Lung (tissue), 12 donors: Measurements from ENCODE around the gene KCTD10. TPM values are rescaled to one million over a fixed set of nuclear protein-coding genes. Genes with fewer than 3 reads are reported as not detected.

Experiments
- ATAC-seq: fragments of 200-7000 bp; cut with Tn5 transposase; one replicate; pipeline ENCODE4 v1.9.1; 2020; ENCODE audit warnings: moderate number of reproducible peaks; ENCODE audit not compliant: insufficient read depth, low FRiP score
- DNase-seq, 3 donors: peaks; one replicate each; pipeline ENCODE4 v3.0.0-alpha.2; 2013 to 2017
- H3K27ac ChIP-seq, 2 donors: one replicate each; pipeline ENCODE4 v1.5.1; 2013; ENCODE audit warnings: mild to moderate bottlenecking in 2 of 2, moderate library complexity in 2 of 2, control low read depth in 1 of 2, inconsistent platforms in 1 of 2, low read depth in 1 of 2, low read length in 1 of 2
- H3K27me3 ChIP-seq, 3 donors: one replicate each; pipeline ENCODE4 v1.5.1; 2013; ENCODE audit warnings: low read length in 2 of 3; ENCODE audit not compliant: control insufficient read depth in 3 of 3, insufficient read depth in 3 of 3
- H3K36me3 ChIP-seq, 4 donors: one replicate each; pipeline ENCODE4 v1.5.1; 2013; ENCODE audit warnings: low read length in 4 of 4, mild to moderate bottlenecking in 1 of 4, moderate library complexity in 1 of 4; ENCODE audit not compliant: control insufficient read depth in 4 of 4, insufficient read depth in 4 of 4
- H3K4me1 ChIP-seq, 5 donors: one replicate each; pipeline ENCODE4 v1.5.1; 2013; ENCODE audit warnings: low read length in 5 of 5, mild to moderate bottlenecking in 2 of 5, moderate library complexity in 1 of 5; ENCODE audit not compliant: control insufficient read depth in 5 of 5, insufficient read depth in 5 of 5
- H3K4me3 ChIP-seq: one replicate; pipeline ENCODE4 v1.5.1; 2013; ENCODE audit warnings: mild to moderate bottlenecking, control low read depth, moderate library complexity
- H3K9ac ChIP-seq, 2 donors: one replicate each; pipeline ENCODE4 v1.5.1; 2013; ENCODE audit warnings: low read length in 2 of 2, control low read depth in 1 of 2; ENCODE audit not compliant: insufficient read depth in 1 of 2
- H3K9me3 ChIP-seq, 4 donors: one replicate each; pipeline ENCODE4 v1.5.1; 2013; ENCODE audit warnings: low read length in 3 of 4, mild to moderate bottlenecking in 1 of 4, moderate library complexity in 1 of 4; ENCODE audit not compliant: control insufficient read depth in 4 of 4, insufficient read depth in 3 of 4
- CTCF ChIP-seq: IDR thresholded peaks from 2 replicates; pipeline ENCODE4 v1.5.1; 2012; ENCODE audit warnings: mild to moderate bottlenecking; ENCODE audit errors: control extremely low read depth, extremely low read depth
- WGBS, 2 donors: extraction: QIAGEN DNeasy Blood & Tissue Kit; methylation state at CpG; one replicate each; pipeline ENCODE4 v1.1.7; 2013; 5-methylcytosine and 5-hydroxymethylcytosine counted together
- polyA plus RNA-seq, 2 donors: library from polyadenylated mRNA; stranded (reverse); fragments of 200-250 nt; gene quantifications; one replicate each; pipeline ENCODE4 v1.2.1, GENCODE V29; 2013
- total RNA-seq, 2 donors: library from RNA; depleted of rRNA in 1 of 2; stranded (reverse); fragments of >200 nt in 1 of 2; gene quantifications; one replicate each; pipeline ENCODE4 v1.2.1, GENCODE V29; 2014 to 2021
- donor health status: control.
- donor health status: control.
- donor health status: Bipolar disorder and iron deficiency.
- donor health status: healthy.
- donor health status: DM: yes; HTN: yes; CAD: no.

The KCTD10 gene
- total and polyA plus RNA-seq, 4 donors, result 21.7 to 72.6 (median 53.7) TPM

GRCh38 chr12:109469517-109469916 is 7.6 kb downstream of the KCTD10 start:
- WGBS, 2 donors, result 85 to 90% methylated on average over 10 of the region's 10 CpGs
- Histone ChIP-seq H3K27ac (no peak overlapping the region), H3K4me1 (peaks cover 2 to 44% (median 5%) of the 10 kb centered on the region in 5 donors), H3K9ac (no peak overlapping the region), H3K4me3 (no peak overlapping the region), H3K27me3 (no peaks in the 10 kb centered on the region), H3K36me3 (peaks cover 13 to 35% (median 22%) of the 10 kb centered on the region in 4 donors), H3K9me3 (no peaks in the 10 kb centered on the region)
- TF ChIP-seq CTCF, result no peak
- no peak for DNase-seq
- no peak for ATAC-seq

- TF ChIP-seq CTCF, result no peak
- peaks cover 15 to 46% (median 18%) of the 10 kb centered on the region in 5 donors for H3K4me1 ChIP-seq
- WGBS, 2 donors, result 61 to 72% methylated on average over 7 of the region's 8 CpGs
- no peaks in the 10 kb centered on the region for H3K9me3 ChIP-seq
- H3K27ac ChIP-seq, result peak overlapping the region; percentile 7 to 67
- ATAC-seq (no peak), DNase-seq (no peak)
- no peaks in the 10 kb centered on the region for H3K27me3 ChIP-seq
- H3K4me3 ChIP-seq, result no peak overlapping the region
- peaks cover 13 to 35% (median 22%) of the 10 kb centered on the region in 4 donors for H3K36me3 ChIP-seq
- no peak overlapping the region for H3K9ac ChIP-seq
Measured at GRCh38 chr12:109467978-109468676, 9.0 kb downstream of the KCTD10 start.

GRCh38 chr12:109466821-109467220 is 10.3 kb downstream of the KCTD10 start:
- H3K27me3 ChIP-seq, result no peaks in the 10 kb centered on the region
- TF ChIP-seq CTCF, result no peak
- 72 to 79% methylated on average over 3 of the region's 3 CpGs for WGBS, 2 donors
- H3K9ac ChIP-seq, result no peak overlapping the region
- H3K4me3 ChIP-seq, result no peak overlapping the region
- H3K36me3 ChIP-seq, result peaks cover 13 to 33% (median 22%) of the 10 kb centered on the region in 4 donors
- H3K4me1 ChIP-seq, result peaks cover 22 to 50% (median 31%) of the 10 kb centered on the region in 5 donors
- DNase-seq, result no peak
- H3K9me3 ChIP-seq, result no peaks in the 10 kb centered on the region
- H3K27ac ChIP-seq, result peak overlapping the region; percentile 11 to 17
- no peak for ATAC-seq
